Lung microvascular endothelial cell (primary cell): Measurements from ENCODE around the gene CCDC148. TPM values are rescaled to one million over a fixed set of nuclear protein-coding genes. Genes with fewer than 3 reads are reported as not detected.
A peak's percentile ranks its signal among the peaks of the same experiment; 100 is the strongest.
"Not testable (repeated sequence)": the region's sequence is repeated elsewhere in the genome, so short reads cannot be mapped to it uniquely, and the experiment has no call there.

Experiments
- DNase-seq, 2 donors: peaks; one replicate each; pipeline versions ENCODE4 v3.0.0 to v3.0.0-alpha.2; 2010; ENCODE audit warnings: low read depth in 2 of 2
- total RNA-seq: library from RNA; depleted of rRNA; stranded (reverse); fragments of >200 nt; gene quantifications from 2 replicates; pipeline ENCODE4 v1.2.1, GENCODE V29; 2014

The CCDC148 gene
- total RNA-seq, 1 donor from 2014 or later, result 0.20 TPM

DNA sequence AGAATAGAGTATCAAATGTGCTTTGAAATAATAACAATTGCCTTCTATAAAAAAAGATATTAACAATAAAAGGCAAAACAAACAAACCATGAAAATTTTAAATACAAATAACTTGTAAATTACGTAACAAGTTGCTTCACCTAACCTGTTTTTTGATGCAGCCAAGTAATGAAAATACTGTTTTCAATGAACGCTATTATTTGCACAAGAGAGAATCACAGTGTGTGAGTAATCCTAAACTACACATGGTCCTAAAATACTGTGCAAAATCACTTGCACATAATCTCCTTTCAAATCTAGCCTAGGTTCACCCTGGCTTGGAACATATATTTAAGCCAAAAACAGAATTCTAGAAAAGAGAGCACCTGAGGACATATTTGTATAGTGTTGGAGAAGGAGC lies 98.9 kb downstream of the CCDC148 start:
- DNase-seq, result no peak

DNA sequence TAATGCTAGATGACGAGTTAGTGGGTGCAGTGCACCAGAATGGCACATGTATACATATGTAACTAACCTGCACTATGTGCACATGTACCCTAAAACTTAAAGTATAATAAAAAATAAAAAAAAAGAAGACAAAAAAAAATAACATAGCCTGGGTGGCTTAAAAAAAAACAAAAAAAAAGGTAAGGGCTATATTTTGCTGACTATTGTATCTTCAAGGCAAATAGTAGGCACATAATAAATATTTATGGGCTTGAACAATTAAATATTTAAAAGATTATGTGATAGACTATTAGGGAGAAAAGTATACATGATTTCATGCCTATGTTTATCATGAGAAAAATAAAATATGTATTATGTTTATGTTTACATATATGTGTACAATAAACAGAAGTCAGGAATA lies 99.4 kb downstream of the CCDC148 start:
- DNase-seq, result no peak

DNA sequence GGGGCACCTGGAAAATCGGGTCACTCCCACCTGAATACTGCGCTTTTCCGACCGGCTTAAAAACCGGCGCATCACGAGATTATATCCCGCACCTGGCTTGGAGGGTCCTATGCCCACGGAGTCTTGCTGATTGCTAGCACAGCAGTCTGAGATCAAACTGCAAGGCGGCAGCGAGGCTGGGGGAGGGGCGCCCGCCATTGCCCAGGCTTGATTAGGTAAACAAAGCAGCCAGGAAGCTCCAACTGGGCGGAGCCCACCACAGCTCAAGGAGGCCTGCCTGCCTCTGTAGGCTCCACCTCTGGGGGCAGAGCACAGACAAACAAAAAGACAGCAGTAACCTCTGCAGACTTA lies 105.1 kb downstream of the CCDC148 start:
- not testable (repeated sequence) for DNase-seq

DNA sequence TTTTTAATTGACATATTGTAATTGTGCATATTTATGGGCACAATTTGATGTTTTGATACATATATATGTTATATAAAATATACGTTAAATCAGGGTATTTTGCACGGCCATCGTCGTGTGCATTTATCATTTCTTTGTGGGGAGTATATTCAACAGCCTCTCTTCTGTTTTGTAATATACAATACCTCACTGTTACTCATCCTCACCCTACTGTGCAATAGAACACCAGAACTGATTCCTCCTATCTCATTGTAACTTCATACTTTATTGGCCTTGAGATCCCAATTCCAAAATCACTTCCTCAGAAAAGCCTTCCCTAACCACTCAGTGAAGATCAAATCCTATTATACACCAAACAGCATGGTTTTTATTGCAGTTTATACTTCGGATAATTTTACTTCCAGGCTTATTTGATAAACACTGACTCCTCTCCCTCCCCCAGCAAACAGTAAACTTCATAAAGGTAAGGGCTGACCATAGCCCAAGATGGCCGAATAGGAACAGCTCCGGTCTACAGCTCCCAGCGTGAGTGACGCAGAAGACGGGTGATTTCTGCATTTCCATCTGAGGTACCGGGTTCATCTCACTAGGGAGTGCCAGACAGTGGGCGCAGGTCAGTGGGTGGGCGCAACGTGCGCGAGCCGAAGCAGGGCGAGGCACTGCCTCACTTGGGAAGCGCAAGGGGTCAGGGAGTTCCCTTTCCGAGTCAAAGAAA lies 105.6 kb downstream of the CCDC148 start:
- not testable (repeated sequence) for DNase-seq

DNA sequence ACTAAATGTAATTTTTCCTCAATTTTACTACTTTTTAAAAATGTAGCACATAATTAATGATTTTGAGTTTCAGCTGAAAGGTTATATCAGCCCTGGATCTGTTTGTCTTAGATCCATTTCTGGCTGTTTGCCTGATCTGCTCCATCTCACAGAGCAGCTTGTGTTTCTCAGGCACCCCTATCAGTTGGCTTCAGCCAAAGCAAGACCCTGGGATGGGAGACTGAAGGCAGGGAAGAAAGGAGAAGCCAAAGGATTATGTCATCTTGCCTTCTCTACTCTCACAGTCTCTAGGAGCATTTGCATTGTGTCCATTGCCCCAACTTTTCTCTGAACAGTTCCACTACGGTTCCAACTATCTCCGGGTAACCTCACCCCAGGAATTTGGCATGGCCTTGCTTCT lies 110.5 kb downstream of the CCDC148 start:
- DNase-seq, result no peak

DNA sequence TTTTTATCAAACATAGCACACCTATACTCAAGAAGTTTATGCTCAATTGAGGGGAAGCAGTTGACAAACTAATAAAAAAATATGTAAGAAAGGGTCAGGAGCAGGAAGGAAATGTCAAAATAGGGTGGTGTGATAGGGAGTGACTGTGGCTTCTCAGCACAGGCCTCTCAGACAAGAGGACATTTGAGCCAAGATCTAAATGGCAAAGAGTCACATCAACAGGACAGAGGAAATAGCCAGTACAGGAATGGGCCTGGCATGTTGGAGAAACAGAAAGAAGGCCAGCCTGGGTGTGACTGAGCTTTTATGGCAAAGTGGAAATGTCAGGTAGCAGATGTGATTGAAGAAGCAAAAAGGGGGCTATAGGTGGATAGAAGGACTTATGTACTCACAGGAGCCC lies 117.0 kb downstream of the CCDC148 start:
- DNase-seq, result no peak

DNA sequence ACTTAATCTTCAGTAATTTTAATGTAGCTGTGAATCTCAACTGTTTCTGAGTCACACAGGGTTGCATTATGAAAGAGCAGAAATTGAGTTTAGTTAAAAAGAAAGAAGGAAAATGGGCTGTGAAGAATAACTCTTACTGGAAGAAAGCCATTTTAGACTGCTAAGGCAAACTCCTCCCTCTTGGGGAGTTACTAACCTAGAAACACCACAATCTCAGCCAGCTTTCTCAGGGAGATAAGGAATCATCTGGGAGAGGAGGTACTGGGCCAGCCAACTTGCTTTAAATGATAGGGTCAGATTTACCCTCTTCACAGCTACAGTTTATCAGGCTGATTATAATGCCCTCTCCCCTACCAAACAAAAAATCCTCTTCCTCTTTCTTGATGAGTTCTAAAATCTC lies 119.5 kb downstream of the CCDC148 start:
- no peak for DNase-seq

DNA sequence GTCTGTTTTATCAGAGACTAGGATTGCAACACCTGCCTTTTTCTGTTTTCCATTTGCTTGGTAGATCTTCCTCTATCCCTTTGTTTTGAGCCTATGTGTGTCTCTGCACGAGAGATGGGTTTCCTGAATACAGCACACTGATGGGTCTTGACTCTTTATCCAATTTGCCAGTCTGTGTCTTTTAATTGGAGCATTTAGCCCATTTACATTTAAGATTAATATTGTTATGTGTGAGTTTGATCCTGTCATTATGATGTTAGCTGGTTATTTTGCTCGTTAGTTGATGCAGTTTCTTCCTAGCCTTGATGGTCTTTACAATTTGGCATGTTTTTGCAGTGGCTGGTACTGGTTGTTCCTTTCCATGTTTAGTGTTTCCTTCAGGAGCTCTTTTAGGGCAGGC lies 124.8 kb downstream of the CCDC148 start:
- DNase-seq, result not testable (repeated sequence)

DNA sequence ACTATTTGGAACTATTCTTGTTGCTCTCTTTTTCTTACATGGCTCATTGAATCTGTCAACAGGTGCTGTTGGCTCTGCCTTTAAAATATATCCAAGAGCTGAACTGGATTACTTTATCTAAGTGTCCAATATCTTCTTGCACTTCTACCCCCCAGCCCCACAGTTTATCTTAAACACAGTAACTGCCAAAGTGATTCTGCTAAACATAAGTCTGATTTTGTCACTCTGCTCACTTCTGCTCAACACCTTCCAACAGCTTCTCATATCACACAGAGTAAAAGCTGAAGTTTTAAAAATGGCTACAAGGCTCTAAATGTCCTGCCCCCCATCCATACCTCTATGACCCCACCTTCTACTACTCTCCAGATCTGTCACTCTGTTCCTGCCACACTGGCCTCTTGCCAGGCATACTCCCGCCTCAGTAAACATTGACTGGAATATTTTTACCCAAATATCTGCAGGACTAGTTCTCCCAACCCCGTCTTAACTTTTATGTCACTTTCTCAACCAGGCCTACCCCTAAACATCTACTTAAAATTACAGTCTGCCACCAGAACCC lies 130.7 kb downstream of the CCDC148 start:
- DNase-seq, result no peak

DNA sequence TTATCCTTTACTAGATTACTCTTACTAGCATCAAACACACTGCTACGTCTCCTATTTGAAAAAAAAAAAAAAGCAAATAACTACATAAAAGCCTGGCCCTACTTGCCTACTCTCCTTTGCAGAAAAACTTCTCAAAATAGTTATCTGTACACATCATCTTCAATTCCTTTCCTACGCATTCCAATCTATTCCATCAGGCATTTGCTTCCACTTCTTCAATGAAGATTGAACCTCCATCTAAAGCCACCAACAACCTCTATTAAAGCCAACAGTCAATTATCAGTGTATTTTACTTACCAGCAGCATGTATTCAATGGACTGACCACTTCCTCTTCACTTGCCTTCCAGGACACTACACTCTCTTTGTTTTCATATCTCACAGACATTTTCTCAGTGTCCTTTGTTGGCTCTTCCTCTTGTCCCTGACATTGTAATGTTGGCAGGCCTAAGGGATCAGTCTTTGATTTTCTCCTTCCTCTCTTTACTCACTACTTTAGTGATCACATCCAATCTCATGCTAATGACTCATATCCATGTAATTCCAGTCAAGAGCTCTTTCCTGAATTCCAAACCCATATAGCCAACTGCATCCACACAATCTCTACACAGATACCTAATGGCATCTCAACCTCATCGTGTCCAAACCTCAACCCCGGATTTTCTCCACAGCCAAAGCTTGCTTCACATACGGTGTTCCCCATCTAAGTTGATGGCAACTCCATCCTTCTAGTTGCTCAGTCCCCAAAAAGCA lies 131.3 kb downstream of the CCDC148 start:
- peak; percentile 1 to 25 for DNase-seq

DNA sequence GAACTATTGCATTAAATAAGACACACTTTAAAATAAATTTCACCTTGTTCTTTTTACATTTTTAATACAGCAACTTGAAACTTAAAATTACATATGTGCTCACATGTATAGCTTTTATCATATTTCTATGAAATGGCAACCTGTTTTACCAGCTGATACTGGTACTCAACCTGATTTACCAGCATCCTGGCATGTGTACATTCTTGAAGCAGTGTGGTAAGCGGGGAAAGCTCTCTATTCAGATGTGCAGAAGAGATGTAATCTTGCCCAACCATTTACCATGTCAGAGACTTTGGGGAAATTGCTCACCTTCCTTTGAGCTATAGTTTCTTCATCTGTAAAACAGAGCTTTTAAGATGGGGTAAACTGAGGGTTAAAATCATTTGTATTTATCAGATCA lies 133.2 kb downstream of the CCDC148 start:
- DNase-seq, result no peak

DNA sequence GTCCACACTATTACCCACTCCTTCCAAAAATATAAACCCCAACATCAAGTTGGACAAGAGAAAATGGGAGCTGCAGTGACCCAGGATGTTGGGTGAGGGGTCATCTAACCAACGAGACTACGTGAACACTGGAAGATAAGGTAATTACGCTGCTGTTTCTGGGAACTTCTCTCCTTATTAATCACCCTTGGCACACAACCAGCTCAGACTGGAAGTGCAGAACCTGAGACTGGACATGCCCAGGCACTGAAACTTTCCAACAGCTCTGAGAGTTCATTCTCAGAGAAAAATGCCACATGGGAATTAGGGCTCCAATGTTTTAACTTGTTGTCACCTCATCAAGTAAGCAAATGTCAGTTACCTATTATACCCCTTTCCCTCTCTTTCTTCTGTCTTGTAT lies 135.3 kb downstream of the CCDC148 start:
- peak in 1 of 2 donors; percentile 63 for DNase-seq

DNA sequence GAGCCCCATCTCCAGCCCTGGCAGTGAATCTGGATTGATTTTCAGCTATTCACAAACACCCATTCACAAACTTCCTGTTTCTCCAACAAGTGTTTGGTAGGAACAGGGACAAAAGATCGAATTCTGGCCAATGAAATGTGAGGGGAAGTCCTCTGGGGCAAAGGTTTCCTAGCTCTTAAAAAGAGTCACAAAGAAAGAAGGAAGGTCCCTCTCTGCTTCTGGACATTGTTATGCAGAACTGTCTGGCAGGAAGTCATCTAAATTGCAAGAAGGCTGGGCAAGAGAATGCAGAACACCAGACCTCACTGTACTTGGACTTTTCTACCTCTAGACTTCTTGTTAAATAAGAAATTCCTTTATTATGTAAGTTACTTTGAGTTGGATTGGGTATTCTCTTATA lies 137.3 kb downstream of the CCDC148 start:
- peak in 1 of 2 donors; percentile 2 for DNase-seq

DNA sequence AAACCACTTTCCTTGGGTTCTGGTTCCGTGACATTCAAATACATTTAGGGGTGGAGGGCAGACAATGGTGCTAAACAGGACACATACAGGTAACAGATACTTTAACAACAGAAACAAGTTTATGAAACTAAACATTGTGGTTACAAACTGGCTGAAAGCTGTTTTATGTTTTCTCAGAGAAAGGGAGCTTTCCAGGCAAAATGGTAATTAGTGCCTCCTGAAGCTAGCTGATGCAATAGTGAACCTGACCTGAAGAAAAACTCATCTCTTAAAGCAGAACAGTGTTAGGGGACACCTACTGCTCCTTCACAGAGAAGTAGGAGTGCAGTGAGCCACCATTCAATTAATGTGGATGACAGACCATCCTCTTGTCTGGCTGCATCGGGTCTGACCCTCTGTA lies 138.9 kb downstream of the CCDC148 start:
- no peak for DNase-seq

DNA sequence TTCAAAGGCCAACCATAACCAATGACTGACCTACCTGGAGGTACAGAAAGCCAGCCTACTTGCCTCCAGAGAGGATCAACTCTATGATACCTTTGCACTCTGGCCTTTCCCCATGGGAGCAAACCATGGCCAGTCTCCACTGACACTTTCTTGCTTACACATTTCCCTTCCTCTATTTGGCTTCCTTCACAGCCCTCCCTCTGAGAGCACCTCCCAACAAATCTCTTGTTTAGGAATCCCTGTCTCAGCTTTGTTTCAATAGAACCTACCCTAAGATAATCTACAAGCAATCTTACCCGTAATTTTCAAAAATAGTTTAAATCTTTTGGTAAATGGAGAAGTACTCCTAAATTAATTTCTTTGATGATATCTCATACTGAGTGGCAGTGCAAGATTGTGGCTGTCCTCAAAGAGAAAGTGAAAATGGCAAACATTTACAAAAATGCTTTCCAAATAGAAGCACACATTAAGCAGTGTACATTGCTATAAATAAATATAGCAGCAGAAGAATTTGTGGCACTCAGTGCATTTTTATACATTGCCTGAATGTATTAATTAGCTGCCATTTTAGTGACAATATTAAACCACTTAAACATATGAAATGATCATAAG lies 140.6 kb downstream of the CCDC148 start:
- DNase-seq, result no peak

DNA sequence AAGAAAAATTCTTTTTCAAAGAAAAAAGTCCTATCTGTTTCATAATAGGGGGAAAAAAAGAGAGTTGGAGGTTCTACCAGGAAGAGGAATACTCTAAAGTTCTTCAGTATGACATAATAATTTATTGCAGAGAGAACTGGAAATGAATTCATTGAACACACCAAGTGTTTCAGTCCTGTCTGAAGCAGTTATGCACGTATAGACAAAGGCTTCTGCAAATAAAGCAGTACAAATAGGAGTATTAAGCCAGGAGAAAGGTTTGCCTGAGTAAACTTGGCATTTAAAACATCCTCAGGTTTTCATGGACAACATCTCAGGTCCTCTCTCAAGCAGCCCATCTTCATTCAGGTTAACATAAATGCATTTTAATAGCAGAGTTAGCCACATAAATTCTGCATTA lies 141.6 kb downstream of the CCDC148 start:
- DNase-seq, result no peak

DNA sequence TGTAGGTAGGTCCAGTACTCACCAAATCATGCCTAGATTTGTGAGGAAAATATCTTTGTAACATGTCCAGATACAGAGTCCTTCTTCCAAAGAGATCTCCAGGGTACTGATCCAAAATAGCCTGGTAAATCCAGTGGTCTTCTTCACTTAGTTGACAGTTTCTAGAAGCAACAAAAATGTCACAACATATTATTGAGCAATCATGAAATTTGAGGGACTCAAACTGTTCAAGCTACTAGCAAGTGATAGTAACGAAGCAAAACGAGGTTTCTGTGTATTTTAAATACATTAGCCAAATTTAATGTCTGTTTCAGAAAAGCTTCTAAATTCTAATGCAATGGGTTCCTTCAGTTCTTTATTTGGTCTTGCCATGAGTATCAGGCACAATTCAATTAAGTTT lies 142.8 kb downstream of the CCDC148 start:
- no peak for DNase-seq

DNA sequence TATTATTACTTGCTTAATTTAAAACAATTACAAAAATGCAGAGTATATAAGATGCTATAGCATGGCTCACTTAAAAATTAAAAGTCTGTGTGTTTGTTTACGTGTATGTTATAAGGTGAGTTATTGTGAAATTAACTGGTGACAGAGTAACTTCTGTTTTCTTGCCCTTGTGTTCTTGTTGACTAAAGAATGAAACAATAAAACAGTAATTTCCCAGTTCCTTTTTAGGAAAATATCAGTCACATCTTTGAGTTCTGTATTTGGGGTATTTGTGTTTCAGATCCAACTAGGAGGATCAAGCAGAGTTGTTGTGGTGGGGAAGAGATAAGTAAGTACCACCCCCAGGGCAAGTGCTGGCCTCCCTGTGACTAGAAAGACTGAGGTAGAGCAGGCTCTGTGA lies 143.6 kb downstream of the CCDC148 start:
- no peak for DNase-seq

DNA sequence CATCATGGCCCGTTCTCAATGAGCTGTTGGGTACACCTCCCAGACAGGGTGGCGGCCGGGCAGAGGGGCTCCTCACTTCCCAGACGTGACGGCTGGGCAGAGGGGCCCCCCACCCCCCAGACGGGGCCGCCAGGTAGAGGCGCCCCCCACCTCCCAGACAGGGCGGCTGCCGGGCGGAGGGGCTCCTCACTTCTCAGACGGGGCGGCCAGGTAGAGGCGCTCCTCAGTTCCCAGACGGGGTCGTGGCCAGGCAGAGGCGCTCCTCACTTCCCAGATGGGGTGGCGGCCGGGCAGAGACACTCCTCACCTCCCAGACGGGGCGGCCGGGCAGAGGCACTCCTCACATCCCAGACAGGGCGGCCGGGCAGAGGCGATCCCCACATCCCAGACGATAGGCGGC lies 146.1 kb downstream of the CCDC148 start:
- DNase-seq, result not testable (repeated sequence)

DNA sequence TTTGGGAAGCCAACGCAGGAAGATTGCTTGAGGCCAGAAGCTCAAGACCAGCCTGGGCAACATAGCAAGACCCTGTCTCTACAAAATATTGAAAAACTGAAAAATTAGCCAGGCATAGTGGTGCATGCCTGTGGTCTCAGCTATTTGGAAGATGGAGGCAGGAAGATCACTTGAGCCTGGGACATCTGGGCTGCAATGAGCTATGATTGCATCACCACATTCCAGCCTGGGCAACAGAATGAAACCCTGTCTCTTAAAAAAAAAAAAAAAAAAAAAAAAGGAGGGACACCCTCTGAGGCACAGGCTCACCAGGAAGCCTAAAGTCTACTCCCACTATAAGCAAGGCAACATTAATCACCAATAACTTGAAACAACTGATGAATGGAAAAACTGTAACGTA lies 151.1 kb downstream of the CCDC148 start:
- no peak for DNase-seq

DNA sequence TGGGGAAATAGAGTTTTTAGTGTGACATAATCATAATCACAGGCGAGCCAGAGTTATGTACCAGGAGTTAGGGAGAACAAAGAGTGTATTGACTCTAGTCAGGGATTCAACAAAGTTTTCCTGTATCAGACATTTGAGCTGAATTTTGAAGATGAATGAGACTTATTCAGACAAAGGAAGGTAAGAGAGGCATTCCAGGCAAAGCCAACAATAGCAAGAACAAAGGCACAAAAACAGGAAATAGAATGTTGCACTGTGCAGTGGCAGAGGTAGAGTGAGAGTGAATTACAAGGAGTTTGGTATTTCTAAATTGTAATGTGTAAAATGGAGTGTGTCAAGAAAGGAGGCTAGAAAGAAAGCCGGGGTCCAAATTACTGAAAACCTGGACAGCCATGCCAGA lies 156.2 kb downstream of the CCDC148 start:
- no peak for DNase-seq

DNA sequence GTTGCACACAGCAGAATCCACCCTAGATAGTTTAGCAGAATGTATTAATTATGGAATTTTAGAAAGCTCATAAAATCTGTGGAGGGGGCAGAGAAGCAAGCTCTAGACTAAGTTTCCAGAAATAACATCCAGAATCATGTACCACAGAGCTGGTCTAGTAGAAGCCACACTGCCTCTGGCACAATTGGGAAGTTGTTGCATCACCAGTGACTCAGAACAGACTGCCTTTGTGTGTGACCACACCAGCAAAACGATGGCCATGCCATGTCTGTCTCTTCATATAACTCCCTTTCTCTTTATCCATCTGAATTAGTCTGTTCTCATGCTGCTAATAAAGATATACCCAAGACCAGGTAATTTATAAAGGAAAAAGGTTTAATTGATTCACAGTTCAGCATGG lies 158.9 kb downstream of the CCDC148 start:
- DNase-seq, result no peak

DNA sequence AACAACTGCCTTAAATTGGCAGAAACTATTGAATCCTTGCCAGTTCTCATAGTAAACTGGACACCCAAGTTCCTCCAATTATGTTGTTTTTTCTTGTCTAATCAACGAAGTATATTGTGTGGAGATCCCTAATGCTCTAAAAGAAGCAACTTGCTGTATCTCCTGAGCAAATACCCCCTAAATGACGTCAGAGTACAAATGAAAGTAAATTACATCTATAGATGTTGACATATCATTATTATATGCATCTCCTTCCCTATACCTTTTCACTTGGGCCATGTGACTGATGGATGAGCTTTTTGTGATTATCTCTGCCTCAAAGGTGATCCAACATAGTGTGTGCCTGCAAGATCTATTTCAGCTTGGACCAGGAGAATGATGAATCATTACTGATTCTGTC lies 159.4 kb downstream of the CCDC148 start:
- no peak for DNase-seq
